K562 (cell line): ENCODE data around the gene NEDD4L. TPM values are rescaled to one million over a fixed set of nuclear protein-coding genes. Genes with fewer than 3 reads are reported as not detected.

ENCODE experiments used
- ATAC-seq: fragments of 200-7000 bp; cut with Tn5 transposase; 3 replicates; pipeline ENCODE4 v1.9.1; 2020; ENCODE audit warnings: moderate library complexity
- BruUV-seq: library from RNA; stranded (reverse); fragments of 400-500 nt; replicated peaks from 2 replicates; lab custom pipeline; 2021; lab: Mats Ljungman, UMichigan
- CTCF ChIA-PET: fragments of 300-600 bp; formaldehyde crosslinking; extraction: SDS; loops from one replicate; lab custom pipeline; 2021; ENCODE audit warnings: low intra/inter-chr PET ratio; lab: Yijun Ruan, JAX
- POLR2A ChIA-PET: fragments of 300-600, 350-650 bp; sonication (Branson Sonifier 250); formaldehyde crosslinking; extraction: SDS; loops from one replicate; lab custom pipeline; 2021; ENCODE audit warnings: antibody characterized with exemption, inconsistent platforms; lab: Yijun Ruan, JAX
- DNase-seq, 4 experiments: peaks; one replicate each; pipeline versions ENCODE4 v3.0.0 to v3.0.0-alpha.2; 2011 to 2018; ENCODE audit warnings: low spot score in 3 of 4, mixed read lengths in 3 of 4; ENCODE audit errors: extremely low read depth in 1 of 4
- FAIRE-seq: peaks from 2 replicates; lab custom pipeline; 2011; peaks lifted over from hg19 to GRCh38; lab: Jason Lieb, UNC
- H2AFZ ChIP-seq: 2 replicates; pipeline ENCODE4 v1.6.0; 2011; ENCODE audit warnings: low read depth, low read length, control low read depth, inconsistent platforms
- H3K27ac ChIP-seq: fragments of 200-600 bp; 3 replicates; pipeline ENCODE4 v1.8.0; 2011; ENCODE audit warnings: low read depth, mild to moderate bottlenecking, control low read depth, inconsistent platforms, low read length, moderate library complexity, mixed read lengths; ENCODE audit errors: extremely low read depth
- H3K27me3 ChIP-seq, 2 experiments: fragments of 300-600 bp in 1 of 2; 2 replicates in 1 of 2; 3 replicates in 1 of 2; pipeline versions ENCODE4 v1.6.0 to v1.8.0; 2011; ENCODE audit warnings: inconsistent platforms in 2 of 2, low read length in 2 of 2, mild to moderate bottlenecking in 1 of 2, mixed read lengths in 1 of 2, moderate library complexity in 1 of 2; ENCODE audit not compliant: control insufficient read depth in 2 of 2, insufficient read depth in 2 of 2
- H3K36me3 ChIP-seq: fragments of 300-600 bp; 3 replicates; pipeline ENCODE4 v1.8.0; 2011; ENCODE audit warnings: mild to moderate bottlenecking, low read length, inconsistent platforms; ENCODE audit not compliant: control insufficient read depth, insufficient read depth
- H3K4me1 ChIP-seq, 2 experiments: fragments of 200-600 bp in 1 of 2; replicated peaks in 1 of 2; 2 replicates in 1 of 2; 3 replicates in 1 of 2; pipeline versions ENCODE4 v1.5.1 to v1.8.0; 2011; ENCODE audit warnings: inconsistent platforms in 2 of 2, low read length in 2 of 2, mild to moderate bottlenecking in 1 of 2, mixed read lengths in 1 of 2, moderate library complexity in 1 of 2; ENCODE audit not compliant: control insufficient read depth in 2 of 2, insufficient read depth in 2 of 2
- H3K4me2 ChIP-seq: 2 replicates; pipeline ENCODE4 v1.6.1; 2011; ENCODE audit warnings: low read length, control low read depth, inconsistent platforms, mixed read lengths; ENCODE audit not compliant: insufficient read depth
- H3K4me3 ChIP-seq: fragments of 200-600 bp; sonication (generic), shearing (Covaris generic); 2 replicates; pipeline ENCODE4 v1.5.1; 2016; ENCODE audit warnings: control low read depth, inconsistent platforms
- H3K79me2 ChIP-seq: fragments of 200-600 bp; 3 replicates; pipeline ENCODE4 v1.8.0; 2011; ENCODE audit warnings: low read length, inconsistent platforms; ENCODE audit not compliant: control insufficient read depth, insufficient read depth
- H3K9ac ChIP-seq, 2 experiments: 2 replicates each; pipeline versions ENCODE4 v1.6.0 to v1.6.1; 2011; ENCODE audit warnings: low read depth in 2 of 2, low read length in 2 of 2, control low read depth in 1 of 2, inconsistent platforms in 1 of 2, mild to moderate bottlenecking in 1 of 2, mixed read lengths in 1 of 2; ENCODE audit not compliant: insufficient read depth in 1 of 2
- H3K9me1 ChIP-seq: one replicate; pipeline ENCODE4 v1.6.0; 2011; ENCODE audit warnings: inconsistent platforms, mild to moderate bottlenecking, low read length, moderate library complexity; ENCODE audit not compliant: control insufficient read depth, insufficient read depth
- H3K9me3 ChIP-seq: replicated peaks from 2 replicates; pipeline ENCODE4 v1.5.1; 2011; ENCODE audit warnings: low read depth, low read length, inconsistent platforms; ENCODE audit not compliant: control insufficient read depth, insufficient read depth
- H4K20me1 ChIP-seq: replicated peaks from 2 replicates; pipeline ENCODE4 v1.6.1; 2011; ENCODE audit warnings: low read length, inconsistent platforms, mixed read lengths; ENCODE audit not compliant: control insufficient read depth, insufficient read depth
- CEBPG ChIP-seq, 3 experiments: fragments of 200-800 bp in 1 of 3; sonication (Bioruptor generic) in 1 of 3; sonication (generic) in 1 of 3; formaldehyde crosslinking in 1 of 3; IDR thresholded peaks in 2 of 3; conservative IDR thresholded peaks in 1 of 3; 2 replicates each; pipeline versions ENCODE4 v1.6.1 to v1.8.0; 2016 to 2022; ENCODE audit warnings: missing compliant biosample characterization in 2 of 3, missing genetic modification characterization in 2 of 3, mild to moderate bottlenecking in 1 of 3, missing genetic modification reagents in 1 of 3
- EP300 ChIP-seq: IDR thresholded peaks from 2 replicates; pipeline ENCODE4 v1.6.1; 2012; ENCODE audit warnings: low read length, improper control_type of control experiment
- FOXK1 ChIP-seq: sonication (generic); formaldehyde crosslinking; IDR thresholded peaks from 2 replicates; pipeline ENCODE4 v1.8.0; 2022; ENCODE audit warnings: missing genetic modification reagents, mild to moderate bottlenecking, borderline replicate concordance
- JUND ChIP-seq, 2 experiments: IDR thresholded peaks; 2 replicates in 1 of 2; 3 replicates in 1 of 2; pipeline ENCODE4 v1.6.1; 2011; ENCODE audit warnings: borderline replicate concordance in 2 of 2, low read depth in 2 of 2, low read length in 2 of 2, improper control_type of control experiment in 1 of 2, missing biosample characterization in 1 of 2, missing genetic modification characterization in 1 of 2, missing genetic modification reagents in 1 of 2
- MECOM ChIP-seq: fragments of 250-450 bp; sonication (Bioruptor Pico); IDR thresholded peaks from 2 replicates; pipeline ENCODE4 v1.8.0; 2022; ENCODE audit warnings: inconsistent platforms
- MEIS2 ChIP-seq: fragments of 450-650 bp; IDR thresholded peaks from 2 replicates; pipeline ENCODE4 v1.6.1; 2014; ENCODE audit warnings: mild to moderate bottlenecking; ENCODE audit not compliant: partially characterized antibody
- NFIC ChIP-seq: fragments of 450-650 bp; IDR thresholded peaks from 2 replicates; pipeline ENCODE4 v1.6.1; 2017; ENCODE audit warnings: mild to moderate bottlenecking, inconsistent platforms
- SETDB1 ChIP-seq: IDR thresholded peaks from one replicate; pipeline ENCODE4 v1.6.1; 2012; ENCODE audit warnings: low read length, control low read depth, inconsistent platforms
- SIRT6 ChIP-seq: IDR thresholded peaks from one replicate; pipeline ENCODE4 v1.6.1; 2012; ENCODE audit warnings: low read depth, mild to moderate bottlenecking, control low read depth, inconsistent platforms, low read length, moderate library complexity
- TCF3 ChIP-seq: sonication (generic); formaldehyde crosslinking; IDR thresholded peaks from 2 replicates; pipeline ENCODE4 v1.4.0; 2020; ENCODE audit warnings: mild to moderate bottlenecking, missing genetic modification reagents
- TEAD2 ChIP-seq: fragments of 450-650 bp; IDR thresholded peaks from 2 replicates; pipeline ENCODE4 v1.6.1; 2016; ENCODE audit warnings: missing genetic modification characterization, control low read depth, missing compliant biosample characterization
- ZNF174 ChIP-seq: fragments of 250-450 bp; sonication (Bioruptor Pico); IDR thresholded peaks from 2 replicates; pipeline ENCODE4 v1.4.0; 2020; ENCODE audit warnings: mild to moderate bottlenecking
- ZNF224 ChIP-seq: sonication (generic); formaldehyde crosslinking; IDR thresholded peaks from 2 replicates; pipeline ENCODE4 v1.8.0; 2022; ENCODE audit warnings: mild to moderate bottlenecking, missing genetic modification reagents
- ZNF23 ChIP-seq: fragments of 250-450 bp; sonication (Bioruptor Pico); IDR thresholded peaks from 2 replicates; pipeline ENCODE4 v1.4.0; 2020; ENCODE audit warnings: mild to moderate bottlenecking
- ZNF274 ChIP-seq: IDR thresholded peaks from 2 replicates; pipeline ENCODE4 v1.6.1; 2011; ENCODE audit warnings: low read depth, mild to moderate bottlenecking, low read length, moderate library complexity, borderline replicate concordance
- ZNF57 ChIP-seq: fragments of 450-650 bp; formaldehyde crosslinking; IDR thresholded peaks from 2 replicates; pipeline ENCODE4 v1.4.0; 2020; ENCODE audit warnings: mild to moderate bottlenecking, moderate library complexity
- WGBS: fragments of 100-300 bp; shearing (Covaris generic); methylation state at CpG from one replicate; pipeline ENCODE4 v1.1.6; 2016; ENCODE audit warnings: low coverage, mixed read lengths; ENCODE audit not compliant: insufficient coverage; ENCODE audit errors: missing lambda C conversion rate; 5-methylcytosine and 5-hydroxymethylcytosine counted together
- in situ Hi-C: fragments of 300-500 bp; cut with MboI; formaldehyde crosslinking; loops from 4 replicates; pipeline ENCODE4 v1.15.0; 2018; ENCODE audit warnings: inconsistent platforms, mixed read lengths
- intact Hi-C: fragments of 100-400 bp; cut with micrococcal nuclease; formaldehyde crosslinking; loops from 2 replicates; pipeline ENCODE4 v1.14.2; 2022
- polyA plus RNA-seq, 8 experiments: library from polyadenylated mRNA; depleted of rRNA in 4 of 8; stranded (reverse) in 5 of 8; unstranded in 3 of 8; fragments of >200 nt; fragmentation: Nextera tagmentation in 2 of 8; fragmentation: Illumina TruSeq in 1 of 8; extraction: Ambion mirVana in 2 of 8; extraction: Trizol in 1 of 8; gene quantifications; 2 replicates each; pipeline versions ENCODE4 v1.2.1 to v1.2.3, GENCODE V29; 2011 to 2014; ENCODE audit warnings: inconsistent platforms in 1 of 8, missing spikeins in 1 of 8
- total RNA-seq, 7 experiments: library from RNA; depleted of rRNA in 6 of 7; stranded (reverse); fragments of >200 nt in 6 of 7; fragmentation: Illumina TruSeq in 2 of 7; extraction: Trizol in 2 of 7; gene quantifications; 2 replicates each; pipeline versions ENCODE4 v1.2.1 to v1.2.3, GENCODE V29; 2011 to 2021; ENCODE audit warnings: low replicate concordance in 1 of 7
- TF ChIP-seq, protein P1 (sequence below): fragments of 250-450 bp; sonication (Bioruptor Pico); IDR thresholded peaks from 2 replicates; pipeline ENCODE4 v1.5.0; 2021; ENCODE audit warnings: mild to moderate bottlenecking, borderline replicate concordance

NEDD4L gene
- total and polyA plus RNA-seq, 9 of the 15 experiments (the other 6 are each of a cell fraction or from before 2014, with no cell fraction given): 8.1 to 33.4 (median 19.9) TPM

DNA sequence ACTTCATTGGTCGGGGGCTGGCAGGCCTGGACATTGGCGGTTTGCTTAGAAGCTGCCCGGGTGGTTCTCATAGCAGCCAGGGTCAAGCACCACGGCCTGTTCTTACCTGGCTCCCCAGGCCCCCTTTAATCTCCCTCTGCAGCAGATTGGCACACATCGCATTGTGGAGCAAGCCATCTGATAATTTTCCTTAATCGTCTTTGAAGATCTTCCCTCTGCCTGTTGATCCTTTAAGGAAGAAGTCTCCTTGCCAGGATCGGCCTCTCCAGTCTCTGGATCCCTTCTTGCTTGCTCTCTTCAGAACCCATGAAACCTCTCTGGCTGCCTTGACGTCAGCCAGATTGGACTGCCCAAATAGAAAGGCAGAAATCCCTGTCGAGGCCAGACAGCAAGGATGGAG is 75.8 kb downstream of the NEDD4L start:
- WGBS: 80% methylated on average over 5 of the region's 9 CpGs
- POLR2A ChIA-PET: interaction anchor here (0.8 kb wide), 1 partner anchor 263 kb away, joined by 4 read pairs; no protein-coding TSS in a partner anchor
- no peaks in the 10 kb centered on the region for H3K27me3 ChIP-seq

DNA sequence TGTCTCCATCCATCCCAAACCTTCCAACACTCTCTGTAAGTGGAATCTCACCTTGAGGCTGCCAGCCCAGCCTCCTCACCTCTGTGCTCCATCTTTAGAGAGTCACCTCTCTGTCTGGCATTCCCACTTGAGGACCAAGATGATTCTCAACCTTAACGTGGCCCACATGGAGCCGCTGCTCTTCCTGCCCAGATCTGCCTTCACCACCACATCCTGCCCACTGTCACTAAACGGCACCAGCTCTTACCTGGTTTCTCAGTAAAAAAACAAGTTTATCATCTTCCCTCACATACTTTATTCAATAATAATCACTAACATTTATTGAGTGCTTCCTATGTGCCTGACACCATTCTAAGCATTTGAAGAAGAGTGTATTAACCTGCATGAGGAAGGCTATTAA is 80.4 kb downstream of the NEDD4L start:
- Histone ChIP-seq H3K79me2 (peaks cover 6% of the 10 kb centered on the region; the same call in 2 of the 3 replicates), H3K27me3 (no peaks in the 10 kb centered on the region), H2AFZ (no peak overlapping the region), H3K9me3 (no peaks in the 10 kb centered on the region), H3K27ac (no peak overlapping the region), H3K4me3 (no peak overlapping the region), H4K20me1 (no peaks in the 10 kb centered on the region; the same call in 1 of the 2 replicates), H3K36me3 (no peaks in the 10 kb centered on the region), H3K9ac (no peak overlapping the region), H3K4me1 (no peaks in the 10 kb centered on the region; a peak in 1 of 5 replicates), H3K9me1 (no peaks in the 10 kb centered on the region), H3K4me2 (no peak overlapping the region)
- in situ Hi-C loops (loop anchor here (5.0 to 10.0 kb wide), 2 partner anchors 77 to 500 kb away; partner anchors contain the start of gene NARS1), intact Hi-C loops (loop anchor here (5.0 kb wide), 2 partner anchors 152 to 242 kb away; no protein-coding TSS in a partner anchor)
- WGBS: 15% methylated on average over 3 of the region's 3 CpGs
- ChIA-PET POLR2A (no interaction called here), CTCF (interaction anchor here (1.1 kb wide), 1 partner anchor 494 kb away, joined by 5 read pairs; no protein-coding TSS in a partner anchor)
- BruUV-seq: no TSS peak
- DNase-seq (no peak), FAIRE-seq (no peak), ATAC-seq (no peak)
- no peak for TF ChIP-seq ZNF57 (CRISPR knock-in tag)
- no peak for TF ChIP-seq TCF3 (CRISPR knock-in tag)
- TF ChIP-seq JUND (IDR thresholded peaks at IDR 0.05; ENCODE audit: borderline replicate concordance, low read depth, low read length): no peak
- TF ChIP-seq JUND (tag; IDR thresholded peaks at IDR 0.05; ENCODE audit: borderline replicate concordance, low read depth, low read length): no peak
- no peak for TF ChIP-seq EP300
- TF ChIP-seq, protein P1, sequence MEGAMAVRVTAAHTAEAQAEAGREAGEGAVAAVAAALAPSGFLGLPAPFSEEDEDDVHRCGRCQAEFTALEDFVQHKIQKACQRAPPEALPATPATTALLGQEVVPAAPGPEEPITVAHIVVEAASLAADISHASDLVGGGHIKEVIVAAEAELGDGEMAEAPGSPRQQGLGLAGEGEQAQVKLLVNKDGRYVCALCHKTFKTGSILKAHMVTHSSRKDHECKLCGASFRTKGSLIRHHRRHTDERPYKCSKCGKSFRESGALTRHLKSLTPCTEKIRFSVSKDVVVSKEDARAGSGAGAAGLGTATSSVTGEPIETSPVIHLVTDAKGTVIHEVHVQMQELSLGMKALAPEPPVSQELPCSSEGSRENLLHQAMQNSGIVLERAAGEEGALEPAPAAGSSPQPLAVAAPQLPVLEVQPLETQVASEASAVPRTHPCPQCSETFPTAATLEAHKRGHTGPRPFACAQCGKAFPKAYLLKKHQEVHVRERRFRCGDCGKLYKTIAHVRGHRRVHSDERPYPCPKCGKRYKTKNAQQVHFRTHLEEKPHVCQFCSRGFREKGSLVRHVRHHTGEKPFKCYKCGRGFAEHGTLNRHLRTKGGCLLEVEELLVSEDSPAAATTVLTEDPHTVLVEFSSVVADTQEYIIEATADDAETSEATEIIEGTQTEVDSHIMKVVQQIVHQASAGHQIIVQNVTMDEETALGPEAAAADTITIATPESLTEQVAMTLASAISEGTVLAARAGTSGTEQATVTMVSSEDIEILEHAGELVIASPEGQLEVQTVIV: no peak
- TF ChIP-seq SIRT6: no peak
- no peak for TF ChIP-seq FOXK1 (CRISPR knock-in tag)
- TF ChIP-seq ZNF274: no peak

More for the DNA sequence above, 75.8 kb downstream of the NEDD4L start:
- Histone ChIP-seq H4K20me1 (no peaks in the 10 kb centered on the region; the same call in 1 of the 2 replicates), H2AFZ (no peak overlapping the region), H3K4me2 (no peak overlapping the region), H3K9ac (no peak overlapping the region), H3K79me2 (no peaks in the 10 kb centered on the region), H3K4me1 (peaks cover 3 to 14% of the 10 kb centered on the region in 2 experiments; a peak in 3 of 5 replicates), H3K9me3 (no peaks in the 10 kb centered on the region), H3K4me3 (no peak overlapping the region), H3K9me1 (no peaks in the 10 kb centered on the region), H3K27ac (no peak overlapping the region), H3K36me3 (no peaks in the 10 kb centered on the region)
- no TSS peak for BruUV-seq
- in situ Hi-C loops (loop anchor here (5.0 to 10.0 kb wide), 2 partner anchors 73 to 495 kb away; partner anchors contain the start of gene NARS1), intact Hi-C loops (loop anchor here (5.0 kb wide), 2 partner anchors 148 to 238 kb away; no protein-coding TSS in a partner anchor)
- ATAC-seq: no peak
- CTCF ChIA-PET: no interaction called here
- DNase-seq: no peak
- FAIRE-seq: no peak
- TF ChIP-seq TEAD2 (no peak), MECOM (no peak), NFIC (no peak), CEBPG (CRISPR knock-in tag; IDR thresholded peaks at IDR 0.05) (no peak), CEBPG (tag; conservative IDR thresholded peaks at IDR 0.05 in 1 of 2, IDR thresholded peaks at IDR 0.05 in 1 of 2) (no peak), ZNF57 (CRISPR knock-in tag) (no peak), SETDB1 (no peak), ZNF224 (CRISPR knock-in tag) (no peak), MEIS2 (no peak), ZNF174 (no peak), ZNF23 (CRISPR knock-in tag) (no peak), EP300 (no peak)
